K562 (cell line): ENCODE data around the gene SNX18.

Experiments used
- EZH2 ChIP-seq: IDR thresholded peaks from 2 replicates; pipeline ENCODE4 v1.6.1; 2012; ENCODE audit warnings: low read depth, mild to moderate bottlenecking, inconsistent platforms, low read length, borderline replicate concordance
- NR2C1 ChIP-seq, 2 experiments: fragments of 450-650 bp; IDR thresholded peaks; 2 replicates each; pipeline ENCODE4 v1.6.1; 2017; ENCODE audit warnings: mild to moderate bottlenecking in 2 of 2, antibody characterized with exemption in 1 of 2, inconsistent platforms in 1 of 2, missing compliant biosample characterization in 1 of 2, missing genetic modification characterization in 1 of 2
- RBM17 ChIP-seq: fragments of 200-400 bp; formaldehyde crosslinking; IDR thresholded peaks from 2 replicates; pipeline ENCODE4 v1.6.1; 2017; ENCODE audit warnings: low read depth, mild to moderate bottlenecking, low read length, borderline replicate concordance
- SMC3 ChIP-seq: conservative IDR thresholded peaks from 2 replicates; pipeline ENCODE4 v1.6.1; 2011; ENCODE audit warnings: low read depth, low read length, improper control_type of control experiment; ENCODE audit not compliant: insufficient read depth
- TAF7 ChIP-seq: fragments of 450-650 bp; IDR thresholded peaks from 2 replicates; pipeline ENCODE4 v1.6.1; 2016; ENCODE audit warnings: missing genetic modification characterization, missing compliant biosample characterization
- YBX1 ChIP-seq: fragments of 450-650 bp; IDR thresholded peaks from 2 replicates; pipeline ENCODE4 v1.7.1; 2016; ENCODE audit warnings: mild to moderate bottlenecking
- YY1 ChIP-seq, 3 experiments: IDR thresholded peaks; 2 replicates each; pipeline ENCODE4 v1.6.1; 2011; ENCODE audit warnings: low read length in 2 of 3, mild to moderate bottlenecking in 2 of 3, moderate library complexity in 2 of 3, borderline replicate concordance in 1 of 3, control low read depth in 1 of 3, low read depth in 1 of 3; ENCODE audit not compliant: insufficient read depth in 3 of 3, insufficient replicate concordance in 2 of 3, control insufficient read depth in 1 of 3, insufficient read length in 1 of 3; ENCODE audit errors: extremely low read depth in 1 of 3
- TF ChIP-seq, protein P1 (sequence below): fragments of 250-450 bp; sonication (Bioruptor Pico); IDR thresholded peaks from 2 replicates; pipeline ENCODE4 v1.8.0; 2021; ENCODE audit warnings: moderate library complexity, mild to moderate bottlenecking, inconsistent platforms

- TF ChIP-seq EZH2 (no peak), TAF7 (tag) (no peak), NR2C1 (IDR thresholded peaks at IDR 0.05) (no peak), NR2C1 (tag; IDR thresholded peaks at IDR 0.05) (no peak), YY1 (IDR thresholded peaks at IDR 0.05; ENCODE audit: borderline replicate concordance in 1 of 3, control insufficient read depth in 1 of 3, extremely low read depth in 1 of 3, insufficient read depth in 3 of 3, insufficient read length in 1 of 3, insufficient replicate concordance in 2 of 3, low read depth in 1 of 3, low read length in 2 of 3) (no peak), YBX1 (no peak), RBM17 (no peak), SMC3 (no peak)
- TF ChIP-seq, protein P1, sequence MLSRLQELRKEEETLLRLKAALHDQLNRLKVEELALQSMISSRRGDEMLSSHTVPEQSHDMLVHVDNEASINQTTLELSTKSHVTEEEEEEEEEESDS (CRISPR knock-in tag), result no peak
Measured at GRCh38 chr5:54477941-54478478, 39.5 kb upstream of the SNX18 start.
